PC-9 (cell line): Measurements from ENCODE around the gene SASH1. TPM values are rescaled to one million over a fixed set of nuclear protein-coding genes. Genes with fewer than 3 reads are reported as not detected.

Experiments
- BruUV-seq: library from RNA; stranded (reverse); fragments of 400-500 nt; replicated peaks from 2 replicates; lab custom pipeline; 2021; lab: Mats Ljungman, UMichigan
- CTCF ChIA-PET: fragments of 300-600 bp; sonication (Branson Sonifier 250); formaldehyde crosslinking; loops from one replicate; lab custom pipeline; 2022; ENCODE audit warnings: antibody characterized with exemption; lab: Charles Lee
- POLR2A ChIA-PET: fragments of 300-600 bp; sonication (Branson Sonifier 250); formaldehyde crosslinking; loops from one replicate; lab custom pipeline; 2022; ENCODE audit warnings: antibody characterized with exemption; ENCODE audit not compliant: unreplicated experiment; lab: Charles Lee
- DNase-seq, 2 experiments: peaks; one replicate each; pipeline versions ENCODE4 v3.0.0 to v3.0.0-alpha.2; 2015 to 2022; ENCODE audit warnings: mixed read lengths in 1 of 2
- H2AFZ ChIP-seq: fragments of 200-600 bp; sonication (generic); 2 replicates; pipeline ENCODE4 v1.8.1; 2017; ENCODE audit warnings: antibody characterized with exemption
- H3F3A ChIP-seq: fragments of 200-600 bp; sonication (generic); 2 replicates; pipeline ENCODE4 v1.8.1; 2017; ENCODE audit warnings: antibody characterized with exemption, mild to moderate bottlenecking, low read depth; ENCODE audit not compliant: insufficient read depth
- H3K27ac ChIP-seq: fragments of 200-600 bp; sonication (generic); 2 replicates; pipeline ENCODE4 v1.6.1; 2016; ENCODE audit warnings: mixed run types
- H3K27me3 ChIP-seq: fragments of 200-600 bp; sonication (generic); 2 replicates; pipeline ENCODE4 v1.6.1; 2016; ENCODE audit warnings: low read depth, mixed run types; ENCODE audit not compliant: insufficient read depth
- H3K36me3 ChIP-seq: fragments of 200-600 bp; sonication (generic); 2 replicates; pipeline ENCODE4 v1.6.1; 2016; ENCODE audit warnings: low read depth, mixed run types
- H3K4me1 ChIP-seq: fragments of 200-600 bp; sonication (generic); replicated peaks from 2 replicates; pipeline ENCODE4 v1.6.1; 2016; ENCODE audit warnings: mixed run types; ENCODE audit not compliant: insufficient read depth
- H3K4me2 ChIP-seq: fragments of 200-600 bp; sonication (generic); 2 replicates; pipeline ENCODE4 v1.6.1; 2017; ENCODE audit warnings: mixed run types
- H3K4me3 ChIP-seq: fragments of 200-600 bp; sonication (generic); 2 replicates; pipeline ENCODE4 v1.6.1; 2016; ENCODE audit warnings: mixed run types
- H3K79me2 ChIP-seq: fragments of 200-600 bp; sonication (generic); 2 replicates; pipeline ENCODE4 v1.6.1; 2017; ENCODE audit warnings: low read depth, mixed run types
- H3K9me2 ChIP-seq: fragments of 200-600 bp; sonication (generic); 2 replicates; pipeline ENCODE4 v1.8.1; 2017; ENCODE audit warnings: mild to moderate bottlenecking; ENCODE audit not compliant: insufficient read depth
- H3K9me3 ChIP-seq: fragments of 200-600 bp; sonication (generic); 2 replicates; pipeline ENCODE4 v1.8.1; 2016; ENCODE audit warnings: low read depth; ENCODE audit not compliant: insufficient read depth
- H4K20me1 ChIP-seq: fragments of 200-600 bp; sonication (generic); 2 replicates; pipeline ENCODE4 v1.8.1; 2017; ENCODE audit not compliant: insufficient read depth
- CTCF ChIP-seq: fragments of 200-600 bp; sonication (generic); conservative IDR thresholded peaks from 2 replicates; pipeline ENCODE4 v1.6.1; 2017; ENCODE audit warnings: mixed run types, antibody characterized with exemption, mild to moderate bottlenecking, moderate library complexity
- EZH2 ChIP-seq: fragments of 200-600 bp; sonication (generic); IDR thresholded peaks from 2 replicates; pipeline ENCODE4 v1.8.0; 2017; ENCODE audit warnings: antibody characterized with exemption, low read depth
- intact Hi-C: fragments of 100-400 bp; cut with micrococcal nuclease; formaldehyde crosslinking; loops from one replicate; pipeline ENCODE4 v1.10.0; 2022; ENCODE audit not compliant: unreplicated experiment
- total RNA-seq: library from RNA; stranded (reverse); gene quantifications from 2 replicates; pipeline ENCODE4 v1.2.3, GENCODE V29; 2021

Gene SASH1
- total RNA-seq, 1 experiment from 2014 or later = 32.9 TPM

- TF ChIP-seq CTCF (no peak), EZH2 (no peak)
- H3K9me2 ChIP-seq = no peaks in the 10 kb centered on the region
- H3K36me3 ChIP-seq = no peaks in the 10 kb centered on the region
- ChIA-PET POLR2A (interaction anchor here (0.6 kb wide), 1 partner anchor 643 kb away, joined by 5 read pairs; no protein-coding TSS in a partner anchor), CTCF (no interaction called here)
- H3K9me3 ChIP-seq = no peaks in the 10 kb centered on the region
- H3K4me2 ChIP-seq = no peak overlapping the region
- BruUV-seq = no TSS peak
- H3K4me3 ChIP-seq = no peak overlapping the region
- peaks cover 24% of the 10 kb centered on the region; the same call in 1 of the 2 replicates for H3K79me2 ChIP-seq
- H3K27ac ChIP-seq = no peak overlapping the region
- H3K4me1 ChIP-seq = no peaks in the 10 kb centered on the region
- no peaks in the 10 kb centered on the region for H4K20me1 ChIP-seq
- DNase-seq = no peak
- H3K27me3 ChIP-seq = no peaks in the 10 kb centered on the region
- intact Hi-C loops = no loop called here
- no peaks in the 10 kb centered on the region; the same call in 1 of the 2 replicates for H3F3A ChIP-seq
- no peak overlapping the region for H2AFZ ChIP-seq
These were observed 40.2 kb downstream of the SASH1 start for GRCh38 chr6:148382861-148383260.

GRCh38 chr6:148383658-148384368, 41.2 kb downstream of the SASH1 start:
- Histone ChIP-seq H3K4me3 (no peak overlapping the region), H3K9me2 (no peaks in the 10 kb centered on the region), H3K27me3 (no peaks in the 10 kb centered on the region), H3K36me3 (no peaks in the 10 kb centered on the region), H3K9me3 (no peaks in the 10 kb centered on the region), H3K27ac (no peak overlapping the region), H3K4me2 (no peak overlapping the region), H3K79me2 (peaks cover 22% of the 10 kb centered on the region; the same call in 1 of the 2 replicates), H4K20me1 (no peaks in the 10 kb centered on the region), H2AFZ (no peak overlapping the region), H3F3A (no peaks in the 10 kb centered on the region), H3K4me1 (no peaks in the 10 kb centered on the region)
- ChIA-PET POLR2A (interaction anchor here (0.6 kb wide), 1 partner anchor 642 kb away, joined by 5 read pairs; no protein-coding TSS in a partner anchor), CTCF (no interaction called here)
- no peak for TF ChIP-seq EZH2
- no peak for TF ChIP-seq CTCF
- no peak for DNase-seq
- intact Hi-C loops = no loop called here
- no TSS peak for BruUV-seq

- DNase-seq = no peak
- no peaks in the 10 kb centered on the region for H3K4me1 ChIP-seq
- no peaks in the 10 kb centered on the region for H3K36me3 ChIP-seq
- CTCF ChIA-PET = no interaction called here
- intact Hi-C loops = no loop called here
- H3K79me2 ChIP-seq = peaks cover 8% of the 10 kb centered on the region; the same call in 1 of the 2 replicates
- H3K4me2 ChIP-seq = no peak overlapping the region
- no peak overlapping the region for H3K4me3 ChIP-seq
- H3K27ac ChIP-seq = no peak overlapping the region
- TF ChIP-seq EZH2 (no peak), CTCF (no peak)
- H3K9me2 ChIP-seq = no peaks in the 10 kb centered on the region
- no peaks in the 10 kb centered on the region for H3K27me3 ChIP-seq
- no peaks in the 10 kb centered on the region for H3F3A ChIP-seq
- H3K9me3 ChIP-seq = no peaks in the 10 kb centered on the region
- POLR2A ChIA-PET = no interaction called here
- no TSS peak for BruUV-seq
- no peak overlapping the region for H2AFZ ChIP-seq
- no peaks in the 10 kb centered on the region for H4K20me1 ChIP-seq
These were observed 42.7 kb downstream of the SASH1 start for GRCh38 chr6:148385379-148385778.
